PC-9 (cell line): Measurements from ENCODE around the gene RPL41. TPM values are rescaled to one million over a fixed set of nuclear protein-coding genes. Genes with fewer than 3 reads are reported as not detected.

ENCODE experiments used
- BruUV-seq: library from RNA; stranded (reverse); fragments of 400-500 nt; replicated peaks from 2 replicates; lab custom pipeline; 2021; lab: Mats Ljungman, UMichigan
- CTCF ChIA-PET: fragments of 300-600 bp; sonication (Branson Sonifier 250); formaldehyde crosslinking; loops from one replicate; lab custom pipeline; 2022; ENCODE audit warnings: antibody characterized with exemption; lab: Charles Lee
- POLR2A ChIA-PET: fragments of 300-600 bp; sonication (Branson Sonifier 250); formaldehyde crosslinking; loops from one replicate; lab custom pipeline; 2022; ENCODE audit warnings: antibody characterized with exemption; ENCODE audit not compliant: unreplicated experiment; lab: Charles Lee
- DNase-seq, 2 experiments: peaks; one replicate each; pipeline versions ENCODE4 v3.0.0 to v3.0.0-alpha.2; 2015 to 2022; ENCODE audit warnings: mixed read lengths in 1 of 2
- H2AFZ ChIP-seq: fragments of 200-600 bp; sonication (generic); 2 replicates; pipeline ENCODE4 v1.8.1; 2017; ENCODE audit warnings: antibody characterized with exemption
- H3F3A ChIP-seq: fragments of 200-600 bp; sonication (generic); 2 replicates; pipeline ENCODE4 v1.8.1; 2017; ENCODE audit warnings: antibody characterized with exemption, mild to moderate bottlenecking, low read depth; ENCODE audit not compliant: insufficient read depth
- H3K27ac ChIP-seq: fragments of 200-600 bp; sonication (generic); 2 replicates; pipeline ENCODE4 v1.6.1; 2016; ENCODE audit warnings: mixed run types
- H3K27me3 ChIP-seq: fragments of 200-600 bp; sonication (generic); 2 replicates; pipeline ENCODE4 v1.6.1; 2016; ENCODE audit warnings: low read depth, mixed run types; ENCODE audit not compliant: insufficient read depth
- H3K36me3 ChIP-seq: fragments of 200-600 bp; sonication (generic); 2 replicates; pipeline ENCODE4 v1.6.1; 2016; ENCODE audit warnings: low read depth, mixed run types
- H3K4me1 ChIP-seq: fragments of 200-600 bp; sonication (generic); replicated peaks from 2 replicates; pipeline ENCODE4 v1.6.1; 2016; ENCODE audit warnings: mixed run types; ENCODE audit not compliant: insufficient read depth
- H3K4me2 ChIP-seq: fragments of 200-600 bp; sonication (generic); 2 replicates; pipeline ENCODE4 v1.6.1; 2017; ENCODE audit warnings: mixed run types
- H3K4me3 ChIP-seq: fragments of 200-600 bp; sonication (generic); 2 replicates; pipeline ENCODE4 v1.6.1; 2016; ENCODE audit warnings: mixed run types
- H3K79me2 ChIP-seq: fragments of 200-600 bp; sonication (generic); 2 replicates; pipeline ENCODE4 v1.6.1; 2017; ENCODE audit warnings: low read depth, mixed run types
- H3K9me2 ChIP-seq: fragments of 200-600 bp; sonication (generic); 2 replicates; pipeline ENCODE4 v1.8.1; 2017; ENCODE audit warnings: mild to moderate bottlenecking; ENCODE audit not compliant: insufficient read depth
- H3K9me3 ChIP-seq: fragments of 200-600 bp; sonication (generic); 2 replicates; pipeline ENCODE4 v1.8.1; 2016; ENCODE audit warnings: low read depth; ENCODE audit not compliant: insufficient read depth
- H4K20me1 ChIP-seq: fragments of 200-600 bp; sonication (generic); 2 replicates; pipeline ENCODE4 v1.8.1; 2017; ENCODE audit not compliant: insufficient read depth
- EZH2 ChIP-seq: fragments of 200-600 bp; sonication (generic); IDR thresholded peaks from 2 replicates; pipeline ENCODE4 v1.8.0; 2017; ENCODE audit warnings: antibody characterized with exemption, low read depth
- intact Hi-C: fragments of 100-400 bp; cut with micrococcal nuclease; formaldehyde crosslinking; loops from one replicate; pipeline ENCODE4 v1.10.0; 2022; ENCODE audit not compliant: unreplicated experiment
- total RNA-seq: library from RNA; stranded (reverse); gene quantifications from 2 replicates; pipeline ENCODE4 v1.2.3, GENCODE V29; 2021
- TF ChIP-seq, protein P1 (sequence below): fragments of 200-600 bp; sonication (generic); conservative IDR thresholded peaks from 2 replicates; pipeline ENCODE4 v1.6.1; 2017; ENCODE audit warnings: mixed run types, antibody characterized with exemption, mild to moderate bottlenecking, moderate library complexity

The RPL41 gene
- total RNA-seq, 1 experiment from 2014 or later, result 3,423 TPM

DNA sequence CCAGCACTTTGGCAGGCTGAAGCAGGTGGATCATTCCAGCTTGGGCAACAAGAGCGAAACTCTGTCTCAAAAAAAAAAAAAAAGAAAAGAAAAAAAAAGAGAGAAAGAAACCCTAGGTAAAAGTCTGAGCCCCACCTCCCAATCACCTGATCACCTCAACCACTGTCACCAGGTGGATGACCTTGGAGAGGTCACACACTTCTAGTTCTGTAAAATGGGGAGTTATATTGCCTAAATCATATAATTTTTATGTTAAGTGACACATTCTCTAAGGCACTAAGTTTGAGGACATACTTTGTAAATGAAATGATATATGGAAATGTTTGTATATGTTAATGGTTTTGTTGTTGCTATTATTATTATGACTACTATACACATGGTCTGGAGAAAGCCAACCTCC lies 38.0 kb upstream of the RPL41 start:
- H3K79me2 ChIP-seq, result peaks cover 32% of the 10 kb centered on the region
- peaks cover 6% of the 10 kb centered on the region; the same call in 1 of the 2 replicates for H4K20me1 ChIP-seq
- peaks cover 26% of the 10 kb centered on the region for H3K4me1 ChIP-seq
- CTCF ChIA-PET, result no interaction called here
- no TSS peak for BruUV-seq
- TF ChIP-seq EZH2, result no peak
- TF ChIP-seq, protein P1, sequence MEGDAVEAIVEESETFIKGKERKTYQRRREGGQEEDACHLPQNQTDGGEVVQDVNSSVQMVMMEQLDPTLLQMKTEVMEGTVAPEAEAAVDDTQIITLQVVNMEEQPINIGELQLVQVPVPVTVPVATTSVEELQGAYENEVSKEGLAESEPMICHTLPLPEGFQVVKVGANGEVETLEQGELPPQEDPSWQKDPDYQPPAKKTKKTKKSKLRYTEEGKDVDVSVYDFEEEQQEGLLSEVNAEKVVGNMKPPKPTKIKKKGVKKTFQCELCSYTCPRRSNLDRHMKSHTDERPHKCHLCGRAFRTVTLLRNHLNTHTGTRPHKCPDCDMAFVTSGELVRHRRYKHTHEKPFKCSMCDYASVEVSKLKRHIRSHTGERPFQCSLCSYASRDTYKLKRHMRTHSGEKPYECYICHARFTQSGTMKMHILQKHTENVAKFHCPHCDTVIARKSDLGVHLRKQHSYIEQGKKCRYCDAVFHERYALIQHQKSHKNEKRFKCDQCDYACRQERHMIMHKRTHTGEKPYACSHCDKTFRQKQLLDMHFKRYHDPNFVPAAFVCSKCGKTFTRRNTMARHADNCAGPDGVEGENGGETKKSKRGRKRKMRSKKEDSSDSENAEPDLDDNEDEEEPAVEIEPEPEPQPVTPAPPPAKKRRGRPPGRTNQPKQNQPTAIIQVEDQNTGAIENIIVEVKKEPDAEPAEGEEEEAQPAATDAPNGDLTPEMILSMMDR, result no peak
- H3K27ac ChIP-seq, result peak overlapping the region; percentile 86
- no peaks in the 10 kb centered on the region for H3K9me2 ChIP-seq
- H2AFZ ChIP-seq, result peak overlapping the region; percentile 93
- no peak for DNase-seq
- H3K4me2 ChIP-seq, result peak overlapping the region; percentile 93
- H3K4me3 ChIP-seq, result peak overlapping the region; percentile 69
- H3K36me3 ChIP-seq, result no peaks in the 10 kb centered on the region
- peaks cover 21% of the 10 kb centered on the region for H3F3A ChIP-seq
- intact Hi-C loops, result loop anchor here (2.0 kb wide), 1 partner anchor 32 kb away; no protein-coding TSS in a partner anchor
- no peaks in the 10 kb centered on the region for H3K27me3 ChIP-seq
- no peaks in the 10 kb centered on the region for H3K9me3 ChIP-seq
- POLR2A ChIA-PET, result interaction anchor here (0.9 kb wide), 1 partner anchor 394 kb away, joined by 7 read pairs; no protein-coding TSS in a partner anchor

DNA sequence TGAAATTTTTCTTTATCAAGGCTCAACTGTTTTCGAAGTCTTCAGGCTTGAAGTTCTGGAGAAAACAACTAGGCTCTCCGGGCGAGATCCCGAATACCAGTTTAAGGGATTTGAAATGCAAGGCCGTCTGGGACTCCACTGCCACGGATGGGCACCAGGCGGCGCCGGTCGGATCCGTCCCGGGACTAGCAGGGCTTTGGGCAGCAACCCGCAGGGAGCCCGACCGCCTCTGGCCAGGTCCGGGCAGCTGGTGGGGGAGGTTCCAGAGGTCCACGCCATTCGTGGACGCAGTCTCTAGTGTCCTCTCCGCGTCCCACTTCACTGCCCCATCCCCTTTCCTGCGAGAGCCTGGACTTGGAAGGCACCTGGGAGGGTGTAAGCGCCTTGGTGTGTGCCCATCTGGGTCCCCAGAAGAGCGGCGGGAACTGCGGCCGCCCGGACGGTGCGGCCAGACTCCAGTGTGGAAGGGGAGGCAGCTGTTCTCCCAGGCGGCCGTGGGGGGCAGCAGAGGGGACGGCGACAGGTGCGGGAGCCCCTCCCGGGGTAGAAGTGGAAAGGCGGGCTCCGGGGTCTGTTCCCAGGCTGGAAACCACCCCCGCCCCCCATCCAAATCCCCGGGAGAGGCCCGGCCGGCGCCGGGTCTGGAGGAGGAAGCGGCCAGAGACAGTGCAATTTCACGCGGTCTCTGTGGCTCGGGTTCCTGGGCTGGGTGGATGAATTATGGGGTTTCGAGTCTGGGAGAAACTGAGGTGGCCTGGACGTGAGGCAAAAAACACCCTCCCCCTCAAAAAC lies 37.3 kb upstream of the RPL41 start:
- Histone ChIP-seq H3K27ac (peak overlapping the region; percentile 86), H3K4me2 (peak overlapping the region; percentile 93), H3F3A (peaks cover 20% of the 10 kb centered on the region), H4K20me1 (peaks cover 6% of the 10 kb centered on the region; the same call in 1 of the 2 replicates), H3K4me3 (peak overlapping the region; percentile 69), H2AFZ (peak overlapping the region; percentile 93), H3K4me1 (peaks cover 26% of the 10 kb centered on the region), H3K79me2 (peaks cover 39% of the 10 kb centered on the region), H3K27me3 (no peaks in the 10 kb centered on the region), H3K36me3 (no peaks in the 10 kb centered on the region), H3K9me3 (no peaks in the 10 kb centered on the region), H3K9me2 (no peaks in the 10 kb centered on the region)
- TF ChIP-seq, protein P1, result peak; percentile 74
- TF ChIP-seq EZH2, result no peak
- intact Hi-C loops, result loop anchor here (1.0 to 2.0 kb wide), 3 partner anchors 25 to 37 kb away; partner anchors contain the start of genes PA2G4 and RPL41
- ChIA-PET POLR2A (interaction anchor here (0.9 kb wide), 1 partner anchor 394 kb away, joined by 7 read pairs; no protein-coding TSS in a partner anchor), CTCF (interaction anchor here (0.7 to 1.0 kb wide), 2 partner anchors 28 to 83 kb away, joined by 3 to 9 read pairs; no protein-coding TSS in a partner anchor)
- peak; percentile 74 to 91 for DNase-seq
- TSS peak; percentile 89 for BruUV-seq

- H3K9me3 ChIP-seq, result no peaks in the 10 kb centered on the region
- POLR2A ChIA-PET, result interaction anchor here (0.6 to 1.0 kb wide), 3 partner anchors 15 to 147 kb away, joined by 3 to 13 read pairs (median 4); partner anchors contain the start of gene SUOX
Observed at GRCh38 chr12:56079723-56080555, 36.5 kb upstream of the RPL41 start, which contains the start of gene ERBB3. Gene ERBB3, plus strand, starts transcription at chr12:56080165. Its CDS starts 136 bp downstream, at chr12:56080301.

More at GRCh38 chr12:56079723-56080555, 36.5 kb upstream of the RPL41 start, which contains the start of gene ERBB3:
- peak; percentile 79 to 92 for DNase-seq
- Histone ChIP-seq H2AFZ (peak within 1 kb of the TSS; percentile 93), H3K4me1 (peaks cover 27% of the 10 kb centered on the region), H3F3A (peaks cover 18% of the 10 kb centered on the region), H3K27me3 (no peaks in the 10 kb centered on the region), H3K4me3 (peak within 1 kb of the TSS; percentile 69), H3K4me2 (peak within 1 kb of the TSS; percentile 93), H4K20me1 (peaks cover 6% of the 10 kb centered on the region; the same call in 1 of the 2 replicates), H3K27ac (peak within 1 kb of the TSS; percentile 86), H3K9me2 (no peaks in the 10 kb centered on the region), H3K79me2 (peaks cover 44% of the 10 kb centered on the region), H3K36me3 (peaks cover 6% of the 10 kb centered on the region)
- CTCF ChIA-PET, result interaction anchor here (0.6 to 1.0 kb wide), 3 partner anchors 29 to 84 kb away, joined by 3 to 9 read pairs (median 3); no protein-coding TSS in a partner anchor
- no peak for TF ChIP-seq EZH2
- TF ChIP-seq, protein P1, result no peak
- no TSS peak for BruUV-seq
- intact Hi-C loops, result loop anchor here (1.0 to 2.0 kb wide), 3 partner anchors 24 to 36 kb away; partner anchors contain the start of genes PA2G4 and RPL41
